K562 (cell line): ENCODE measurements around the gene MTHFR. TPM values are rescaled to one million over a fixed set of nuclear protein-coding genes. Genes with fewer than 3 reads are reported as not detected.

ENCODE experiments used
- ARID1B ChIP-seq: fragments of 450-650 bp; IDR thresholded peaks from 2 replicates; pipeline ENCODE4 v1.6.1; 2016; ENCODE audit warnings: antibody characterized with exemption, mild to moderate bottlenecking, inconsistent platforms
- BRCA1 ChIP-seq, 2 experiments: fragments of 450-650 bp in 1 of 2; sonication (generic) in 1 of 2; formaldehyde crosslinking in 1 of 2; IDR thresholded peaks; 2 replicates each; pipeline versions ENCODE4 v1.5.0 to v1.6.1; 2017 to 2020; ENCODE audit warnings: mild to moderate bottlenecking in 1 of 2, missing genetic modification reagents in 1 of 2
- CBX1 ChIP-seq: sonication (generic); IDR thresholded peaks from 2 replicates; pipeline ENCODE4 v1.6.1; 2016; ENCODE audit warnings: antibody characterized with exemption, low read depth, mild to moderate bottlenecking
- DACH1 ChIP-seq: fragments of 450-650 bp; IDR thresholded peaks from 2 replicates; pipeline ENCODE4 v1.6.1; 2018; ENCODE audit not compliant: partially characterized antibody
- EGR1 ChIP-seq: fragments of 450-650 bp; conservative IDR thresholded peaks from 2 replicates; pipeline ENCODE4 v1.6.1; 2017; ENCODE audit warnings: mild to moderate bottlenecking
- GMEB1 ChIP-seq: fragments of 250-450 bp; sonication (Bioruptor Pico); IDR thresholded peaks from 2 replicates; pipeline ENCODE4 v1.4.0; 2020; ENCODE audit warnings: mild to moderate bottlenecking
- KDM2B ChIP-seq: fragments of 250-450 bp; sonication (Bioruptor Pico); IDR thresholded peaks from 2 replicates; pipeline ENCODE4 v1.8.0; 2021; ENCODE audit warnings: mild to moderate bottlenecking, moderate library complexity
- TCFL5 ChIP-seq: fragments of 250-450 bp; sonication (Bioruptor Pico); conservative IDR thresholded peaks from 2 replicates; pipeline ENCODE4 v1.6.1; 2021; ENCODE audit warnings: mild to moderate bottlenecking, moderate library complexity, matching md5 sums
- TSHZ1 ChIP-seq: fragments of 250-450 bp; sonication (Bioruptor Pico); IDR thresholded peaks from 2 replicates; pipeline ENCODE4 v1.4.0; 2020; ENCODE audit warnings: mild to moderate bottlenecking, moderate library complexity
- USF2 ChIP-seq: sonication (generic); formaldehyde crosslinking; IDR thresholded peaks from 2 replicates; pipeline ENCODE4 v1.5.0; 2020; ENCODE audit warnings: missing genetic modification reagents
- ZNF146 ChIP-seq: IDR thresholded peaks from one replicate; pipeline ENCODE4 v1.6.1; 2018; ENCODE audit warnings: missing compliant biosample characterization; ENCODE audit not compliant: unreplicated experiment
- ZNF212 ChIP-seq: fragments of 450-650 bp; formaldehyde crosslinking; IDR thresholded peaks from 2 replicates; pipeline ENCODE4 v1.4.0; 2020; ENCODE audit warnings: mild to moderate bottlenecking
- ZNF311 ChIP-seq: fragments of 250-450 bp; sonication (Bioruptor Pico); IDR thresholded peaks from 2 replicates; pipeline ENCODE4 v1.4.0; 2020; ENCODE audit warnings: mild to moderate bottlenecking, moderate library complexity
- polyA plus RNA-seq, 8 experiments: library from polyadenylated mRNA; depleted of rRNA in 4 of 8; stranded (reverse) in 5 of 8; unstranded in 3 of 8; fragments of >200 nt; fragmentation: Nextera tagmentation in 2 of 8; fragmentation: Illumina TruSeq in 1 of 8; extraction: Ambion mirVana in 2 of 8; extraction: Trizol in 1 of 8; gene quantifications; 2 replicates each; pipeline versions ENCODE4 v1.2.1 to v1.2.3, GENCODE V29; 2011 to 2014; ENCODE audit warnings: inconsistent platforms in 1 of 8, missing spikeins in 1 of 8
- total RNA-seq, 7 experiments: library from RNA; depleted of rRNA in 6 of 7; stranded (reverse); fragments of >200 nt in 6 of 7; fragmentation: Illumina TruSeq in 2 of 7; extraction: Trizol in 2 of 7; gene quantifications; 2 replicates each; pipeline versions ENCODE4 v1.2.1 to v1.2.3, GENCODE V29; 2011 to 2021; ENCODE audit warnings: low replicate concordance in 1 of 7

Gene MTHFR
- total and polyA plus RNA-seq, 9 of the 15 experiments (the other 6 are each of a cell fraction or from before 2014, with no cell fraction given) = 5.0 to 104 (median 62.6) TPM

GRCh38 chr1:11841245-11842153, 35.7 kb upstream of the MTHFR start (continued):
- no peak for TF ChIP-seq TSHZ1 (CRISPR knock-in tag)
- no peak for TF ChIP-seq TCFL5 (CRISPR knock-in tag)
- TF ChIP-seq ARID1B = no peak
- no peak for TF ChIP-seq USF2 (CRISPR knock-in tag)
- no peak for TF ChIP-seq KDM2B
- no peak for TF ChIP-seq ZNF212 (CRISPR knock-in tag)
- no peak; the same call in 1 of the 2 replicates for TF ChIP-seq ZNF311
- 0 out of 2 replicates have a peak, but pooled peaks have one; percentile 8 for TF ChIP-seq EGR1
- TF ChIP-seq CBX1 = no peak
- TF ChIP-seq GMEB1 (CRISPR knock-in tag) = no peak
- peak; percentile 9 for TF ChIP-seq ZNF146 (CRISPR knock-in tag)
- TF ChIP-seq DACH1 = no peak
- no peak for TF ChIP-seq BRCA1 (IDR thresholded peaks at IDR 0.05)
- no peak for TF ChIP-seq BRCA1 (CRISPR knock-in tag; IDR thresholded peaks at IDR 0.05)
